ENCODE measurements around the gene PAFAH1B2. TPM values are rescaled to one million over a fixed set of nuclear protein-coding genes. Genes with fewer than 3 reads are reported as not detected.

The PAFAH1B2 gene
- total RNA-seq, 1 experiment from 2014 or later = 154 TPM

DNA sequence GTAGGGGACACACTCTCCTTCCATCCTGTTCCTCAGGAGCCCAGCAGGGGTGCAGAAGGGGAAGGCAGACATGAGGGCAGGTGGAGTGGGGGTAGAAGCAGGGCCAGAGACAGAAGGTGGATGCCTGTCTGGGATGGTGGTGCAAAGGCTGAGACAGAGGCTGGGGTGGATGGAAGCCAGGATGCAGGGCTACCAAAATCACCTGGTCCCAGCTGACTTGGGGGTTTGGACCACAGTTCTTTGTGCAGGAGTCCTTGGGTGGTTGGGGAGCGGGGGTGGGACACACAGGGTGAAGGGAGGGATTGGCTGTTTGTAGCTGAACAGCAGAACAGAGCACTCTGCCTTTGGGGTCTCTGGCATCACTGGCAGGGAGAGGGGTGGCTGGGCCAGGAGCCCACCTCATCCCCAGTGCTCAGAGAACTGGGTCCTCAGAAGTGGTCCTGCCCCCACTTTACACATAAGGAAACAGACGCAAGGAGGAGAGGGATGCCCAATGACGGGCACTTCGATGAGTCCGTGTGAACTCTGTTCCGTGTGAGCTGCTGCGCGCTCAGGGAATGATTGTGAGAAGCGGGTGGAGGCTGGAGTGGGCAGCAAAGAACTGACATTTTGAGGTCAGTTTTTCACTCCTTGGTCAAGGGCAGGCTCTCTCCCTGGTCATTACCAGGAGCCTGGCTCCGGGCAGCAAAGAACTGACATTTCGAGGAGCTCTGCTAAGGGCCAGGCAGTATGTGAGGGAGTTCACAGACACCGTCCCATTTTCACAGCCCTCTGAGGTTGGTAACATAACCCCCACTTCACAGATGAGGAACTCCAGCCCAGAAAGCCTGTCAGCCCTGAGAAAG, 56.9 kb downstream of the PAFAH1B2 start:
- BruUV-seq (replicated peaks) = no TSS peak
- Histone ChIP-seq H2AFZ (ENCODE audit: low read depth, low read length, poor library complexity, severe bottlenecking) (no peak overlapping the region), H3K4me2 (ENCODE audit: low read length) (no peak overlapping the region), H4K20me1 (ENCODE audit: insufficient read depth) (no peaks in the 10 kb centered on the region), H3K27me3 (ENCODE audit: insufficient read depth, low read length) (no peaks in the 10 kb centered on the region), H3K79me2 (ENCODE audit: insufficient read depth, low read length) (no peaks in the 10 kb centered on the region), H3K9me2 (ENCODE audit: insufficient read depth) (no peaks in the 10 kb centered on the region), H3K9ac (ENCODE audit: low read length) (no peak overlapping the region), H3K4me1 (ENCODE audit: control insufficient read depth in 1 of 2, insufficient read depth in 2 of 2, low read length in 2 of 2) (peaks cover 13 to 26% of the 10 kb centered on the region in 2 experiments), H3K9me3 (ENCODE audit: control insufficient read depth in 1 of 2, insufficient read depth in 1 of 2, low read depth in 1 of 2, low read length in 2 of 2) (no peaks in the 10 kb centered on the region), H3K4me3 (replicated peaks in 1 of 2; ENCODE audit: low read depth in 1 of 2, low read length in 2 of 2) (no peak overlapping the region), H3K27ac (ENCODE audit: low read depth, low read length) (no peak overlapping the region), H3K36me3 (ENCODE audit: control insufficient read depth in 1 of 2, insufficient read depth in 2 of 2, low read length in 2 of 2) (peaks cover 0 to 7% of the 10 kb centered on the region in 2 experiments; a peak in 1 of 4 replicates)
- no peak for TF ChIP-seq FOSL1 (IDR thresholded peaks at IDR 0.05; ENCODE audit: low read depth)
- TF ChIP-seq, protein P1, sequence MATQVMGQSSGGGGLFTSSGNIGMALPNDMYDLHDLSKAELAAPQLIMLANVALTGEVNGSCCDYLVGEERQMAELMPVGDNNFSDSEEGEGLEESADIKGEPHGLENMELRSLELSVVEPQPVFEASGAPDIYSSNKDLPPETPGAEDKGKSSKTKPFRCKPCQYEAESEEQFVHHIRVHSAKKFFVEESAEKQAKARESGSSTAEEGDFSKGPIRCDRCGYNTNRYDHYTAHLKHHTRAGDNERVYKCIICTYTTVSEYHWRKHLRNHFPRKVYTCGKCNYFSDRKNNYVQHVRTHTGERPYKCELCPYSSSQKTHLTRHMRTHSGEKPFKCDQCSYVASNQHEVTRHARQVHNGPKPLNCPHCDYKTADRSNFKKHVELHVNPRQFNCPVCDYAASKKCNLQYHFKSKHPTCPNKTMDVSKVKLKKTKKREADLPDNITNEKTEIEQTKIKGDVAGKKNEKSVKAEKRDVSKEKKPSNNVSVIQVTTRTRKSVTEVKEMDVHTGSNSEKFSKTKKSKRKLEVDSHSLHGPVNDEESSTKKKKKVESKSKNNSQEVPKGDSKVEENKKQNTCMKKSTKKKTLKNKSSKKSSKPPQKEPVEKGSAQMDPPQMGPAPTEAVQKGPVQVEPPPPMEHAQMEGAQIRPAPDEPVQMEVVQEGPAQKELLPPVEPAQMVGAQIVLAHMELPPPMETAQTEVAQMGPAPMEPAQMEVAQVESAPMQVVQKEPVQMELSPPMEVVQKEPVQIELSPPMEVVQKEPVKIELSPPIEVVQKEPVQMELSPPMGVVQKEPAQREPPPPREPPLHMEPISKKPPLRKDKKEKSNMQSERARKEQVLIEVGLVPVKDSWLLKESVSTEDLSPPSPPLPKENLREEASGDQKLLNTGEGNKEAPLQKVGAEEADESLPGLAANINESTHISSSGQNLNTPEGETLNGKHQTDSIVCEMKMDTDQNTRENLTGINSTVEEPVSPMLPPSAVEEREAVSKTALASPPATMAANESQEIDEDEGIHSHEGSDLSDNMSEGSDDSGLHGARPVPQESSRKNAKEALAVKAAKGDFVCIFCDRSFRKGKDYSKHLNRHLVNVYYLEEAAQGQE (IDR thresholded peaks at IDR 0.05; ENCODE audit: low read depth) = no peak
- TF ChIP-seq, protein P2, sequence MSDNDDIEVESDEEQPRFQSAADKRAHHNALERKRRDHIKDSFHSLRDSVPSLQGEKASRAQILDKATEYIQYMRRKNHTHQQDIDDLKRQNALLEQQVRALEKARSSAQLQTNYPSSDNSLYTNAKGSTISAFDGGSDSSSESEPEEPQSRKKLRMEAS (IDR thresholded peaks at IDR 0.05) = no peak
- no peak for TF ChIP-seq EZH2 (IDR thresholded peaks at IDR 0.05)
- TF ChIP-seq, protein P3, sequence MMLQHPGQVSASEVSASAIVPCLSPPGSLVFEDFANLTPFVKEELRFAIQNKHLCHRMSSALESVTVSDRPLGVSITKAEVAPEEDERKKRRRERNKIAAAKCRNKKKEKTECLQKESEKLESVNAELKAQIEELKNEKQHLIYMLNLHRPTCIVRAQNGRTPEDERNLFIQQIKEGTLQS (IDR thresholded peaks at IDR 0.05) = no peak
- TF ChIP-seq, protein P4, sequence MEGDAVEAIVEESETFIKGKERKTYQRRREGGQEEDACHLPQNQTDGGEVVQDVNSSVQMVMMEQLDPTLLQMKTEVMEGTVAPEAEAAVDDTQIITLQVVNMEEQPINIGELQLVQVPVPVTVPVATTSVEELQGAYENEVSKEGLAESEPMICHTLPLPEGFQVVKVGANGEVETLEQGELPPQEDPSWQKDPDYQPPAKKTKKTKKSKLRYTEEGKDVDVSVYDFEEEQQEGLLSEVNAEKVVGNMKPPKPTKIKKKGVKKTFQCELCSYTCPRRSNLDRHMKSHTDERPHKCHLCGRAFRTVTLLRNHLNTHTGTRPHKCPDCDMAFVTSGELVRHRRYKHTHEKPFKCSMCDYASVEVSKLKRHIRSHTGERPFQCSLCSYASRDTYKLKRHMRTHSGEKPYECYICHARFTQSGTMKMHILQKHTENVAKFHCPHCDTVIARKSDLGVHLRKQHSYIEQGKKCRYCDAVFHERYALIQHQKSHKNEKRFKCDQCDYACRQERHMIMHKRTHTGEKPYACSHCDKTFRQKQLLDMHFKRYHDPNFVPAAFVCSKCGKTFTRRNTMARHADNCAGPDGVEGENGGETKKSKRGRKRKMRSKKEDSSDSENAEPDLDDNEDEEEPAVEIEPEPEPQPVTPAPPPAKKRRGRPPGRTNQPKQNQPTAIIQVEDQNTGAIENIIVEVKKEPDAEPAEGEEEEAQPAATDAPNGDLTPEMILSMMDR (IDR thresholded peaks at IDR 0.05 in 2 of 3, conservative IDR thresholded peaks at IDR 0.05 in 1 of 3; ENCODE audit: borderline replicate concordance in 1 of 3, insufficient read depth in 1 of 3, low read depth in 2 of 3, low read length in 2 of 3) = no peak
- no peak for TF ChIP-seq SRF (IDR thresholded peaks at IDR 0.05; ENCODE audit: low read depth)
- TF ChIP-seq EZH2phosphoT487 (IDR thresholded peaks at IDR 0.05; ENCODE audit: borderline replicate concordance) = no peak
- no peak for TF ChIP-seq CEBPB (IDR thresholded peaks at IDR 0.05; ENCODE audit: low read depth)
- TF ChIP-seq JUND (IDR thresholded peaks at IDR 0.05) = no peak
- no peak for TF ChIP-seq SP1 (IDR thresholded peaks at IDR 0.05; ENCODE audit: low read depth)
- no peak for ATAC-seq
- DNase-seq (ENCODE audit: low read depth, low spot score) = no peak
- intact Hi-C loops (cut with micrococcal nuclease) = no loop called here
- POLR2A ChIA-PET = no interaction called here
- CTCF ChIA-PET = no interaction called here
- RAD21 ChIA-PET (ENCODE audit: low non-redundant PET in 1 of 2, low total read pairs in 2 of 2, uncharacterized antibody in 2 of 2, unreplicated experiment in 2 of 2) = no interaction called here

Data from HCT116 (cell line).